MM.1S (cell line): Measurements from ENCODE around the gene ALOX15.

Source experiments
- DNase-seq: peaks from one replicate; pipeline ENCODE4 v3.0.0-alpha.2; 2015
- H2AFZ ChIP-seq: fragments of 300-600 bp; sonication (generic); 2 replicates; pipeline ENCODE4 v1.6.0; 2016; ENCODE audit warnings: antibody characterized with exemption, low read length
- H3F3A ChIP-seq: fragments of 300-600 bp; sonication (generic); 2 replicates; pipeline ENCODE4 v1.6.1; 2016; ENCODE audit warnings: mild to moderate bottlenecking, antibody characterized with exemption, low read length, moderate library complexity, mixed read lengths; ENCODE audit not compliant: insufficient read depth
- H3K27ac ChIP-seq: fragments of 300-600 bp; sonication (generic); 2 replicates; pipeline ENCODE4 v1.5.1; 2016; ENCODE audit warnings: mild to moderate bottlenecking, low read length
- H3K27me3 ChIP-seq: fragments of 300-600 bp; sonication (generic); replicated peaks from 2 replicates; pipeline ENCODE4 v1.6.0; 2016; ENCODE audit warnings: low read length; ENCODE audit not compliant: insufficient read depth
- H3K36me3 ChIP-seq: fragments of 300-600 bp; sonication (generic); replicated peaks from 2 replicates; pipeline ENCODE4 v1.6.1; 2016; ENCODE audit warnings: mild to moderate bottlenecking, low read length, mixed read lengths; ENCODE audit not compliant: insufficient read depth
- H3K4me1 ChIP-seq: fragments of 300-600 bp; sonication (generic); 2 replicates; pipeline ENCODE4 v1.6.1; 2016; ENCODE audit warnings: low read length, mixed read lengths
- H3K4me2 ChIP-seq: fragments of 300-600 bp; sonication (generic); 2 replicates; pipeline ENCODE4 v1.6.0; 2016; ENCODE audit warnings: low read depth, low read length
- H3K4me3 ChIP-seq: fragments of 300-600 bp; sonication (generic); 2 replicates; pipeline ENCODE4 v1.5.1; 2016; ENCODE audit warnings: low read length, mixed read lengths
- H3K79me2 ChIP-seq: fragments of 300-600 bp; sonication (generic); 2 replicates; pipeline ENCODE4 v1.6.1; 2016; ENCODE audit warnings: mixed run types, low read length, mixed read lengths
- H3K9ac ChIP-seq: fragments of 300-600 bp; sonication (generic); 2 replicates; pipeline ENCODE4 v1.6.1; 2016; ENCODE audit warnings: low read length, mixed read lengths
- H3K9me2 ChIP-seq: fragments of 300-600 bp; sonication (generic); replicated peaks from 2 replicates; pipeline ENCODE4 v1.6.1; 2016; ENCODE audit warnings: mild to moderate bottlenecking, low read length, mixed read lengths; ENCODE audit not compliant: insufficient read depth
- H3K9me3 ChIP-seq: fragments of 300-600 bp; sonication (generic); replicated peaks from 2 replicates; pipeline ENCODE4 v1.6.1; 2016; ENCODE audit warnings: mild to moderate bottlenecking, low read length, mixed read lengths; ENCODE audit not compliant: insufficient read depth
- H4K20me1 ChIP-seq: fragments of 300-600 bp; sonication (generic); 2 replicates; pipeline ENCODE4 v1.6.1; 2016; ENCODE audit warnings: mild to moderate bottlenecking, low read length, moderate library complexity, mixed read lengths; ENCODE audit not compliant: insufficient read depth
- EZH2 ChIP-seq: fragments of 300-600 bp; sonication (generic); optimal IDR thresholded peaks from 2 replicates; pipeline ENCODE3; 2017; ENCODE audit warnings: low read depth, mild to moderate bottlenecking, antibody characterized with exemption, low read length, mixed read lengths
- EZH2phosphoT487 ChIP-seq: fragments of 300-600 bp; sonication (generic); IDR thresholded peaks from 2 replicates; pipeline ENCODE4 v1.6.1; 2018; ENCODE audit warnings: antibody characterized with exemption, low read length
- TF ChIP-seq, protein P1 (sequence below): fragments of 300-600 bp; sonication (generic); IDR thresholded peaks from 2 replicates; pipeline ENCODE4 v1.5.1; 2016; ENCODE audit warnings: antibody characterized with exemption, low read length, mixed read lengths

ALOX15 gene

GRCh38 chr17:4593021-4593421 lies 48.5 kb downstream of the ALOX15 start:
- no peak overlapping the region for H3K9ac ChIP-seq
- H2AFZ ChIP-seq, result no peak overlapping the region
- H3K9me2 ChIP-seq, result no peaks in the 10 kb centered on the region
- H3K27me3 ChIP-seq, result peaks cover 86% of the 10 kb centered on the region
- H3K27ac ChIP-seq, result no peak overlapping the region
- DNase-seq, result no peak
- no peaks in the 10 kb centered on the region for H4K20me1 ChIP-seq
- TF ChIP-seq, protein P1, sequence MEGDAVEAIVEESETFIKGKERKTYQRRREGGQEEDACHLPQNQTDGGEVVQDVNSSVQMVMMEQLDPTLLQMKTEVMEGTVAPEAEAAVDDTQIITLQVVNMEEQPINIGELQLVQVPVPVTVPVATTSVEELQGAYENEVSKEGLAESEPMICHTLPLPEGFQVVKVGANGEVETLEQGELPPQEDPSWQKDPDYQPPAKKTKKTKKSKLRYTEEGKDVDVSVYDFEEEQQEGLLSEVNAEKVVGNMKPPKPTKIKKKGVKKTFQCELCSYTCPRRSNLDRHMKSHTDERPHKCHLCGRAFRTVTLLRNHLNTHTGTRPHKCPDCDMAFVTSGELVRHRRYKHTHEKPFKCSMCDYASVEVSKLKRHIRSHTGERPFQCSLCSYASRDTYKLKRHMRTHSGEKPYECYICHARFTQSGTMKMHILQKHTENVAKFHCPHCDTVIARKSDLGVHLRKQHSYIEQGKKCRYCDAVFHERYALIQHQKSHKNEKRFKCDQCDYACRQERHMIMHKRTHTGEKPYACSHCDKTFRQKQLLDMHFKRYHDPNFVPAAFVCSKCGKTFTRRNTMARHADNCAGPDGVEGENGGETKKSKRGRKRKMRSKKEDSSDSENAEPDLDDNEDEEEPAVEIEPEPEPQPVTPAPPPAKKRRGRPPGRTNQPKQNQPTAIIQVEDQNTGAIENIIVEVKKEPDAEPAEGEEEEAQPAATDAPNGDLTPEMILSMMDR, result no peak
- no peak for TF ChIP-seq EZH2phosphoT487
- TF ChIP-seq EZH2, result no peak
- H3K4me3 ChIP-seq, result no peak overlapping the region
- no peaks in the 10 kb centered on the region for H3K79me2 ChIP-seq
- H3K4me2 ChIP-seq, result no peak overlapping the region
- no peaks in the 10 kb centered on the region for H3F3A ChIP-seq
- no peaks in the 10 kb centered on the region for H3K36me3 ChIP-seq
- H3K4me1 ChIP-seq, result no peaks in the 10 kb centered on the region
- H3K9me3 ChIP-seq, result no peaks in the 10 kb centered on the region

- H3K4me2 ChIP-seq, result no peak overlapping the region
- H3K9me2 ChIP-seq, result no peaks in the 10 kb centered on the region
- H3K27ac ChIP-seq, result no peak overlapping the region
- no peaks in the 10 kb centered on the region for H3K4me1 ChIP-seq
- no peak overlapping the region for H3K9ac ChIP-seq
- peaks cover 86% of the 10 kb centered on the region for H3K27me3 ChIP-seq
- no peaks in the 10 kb centered on the region for H3K9me3 ChIP-seq
- no peak overlapping the region for H2AFZ ChIP-seq
- H3F3A ChIP-seq, result no peaks in the 10 kb centered on the region
- H4K20me1 ChIP-seq, result no peaks in the 10 kb centered on the region
- no peaks in the 10 kb centered on the region for H3K79me2 ChIP-seq
- TF ChIP-seq EZH2, result no peak
- TF ChIP-seq, protein P1, result no peak
- no peak for DNase-seq
- no peaks in the 10 kb centered on the region for H3K36me3 ChIP-seq
- H3K4me3 ChIP-seq, result no peak overlapping the region
These were observed 49.1 kb downstream of the ALOX15 start for GRCh38 chr17:4592240-4593005.

DNA sequence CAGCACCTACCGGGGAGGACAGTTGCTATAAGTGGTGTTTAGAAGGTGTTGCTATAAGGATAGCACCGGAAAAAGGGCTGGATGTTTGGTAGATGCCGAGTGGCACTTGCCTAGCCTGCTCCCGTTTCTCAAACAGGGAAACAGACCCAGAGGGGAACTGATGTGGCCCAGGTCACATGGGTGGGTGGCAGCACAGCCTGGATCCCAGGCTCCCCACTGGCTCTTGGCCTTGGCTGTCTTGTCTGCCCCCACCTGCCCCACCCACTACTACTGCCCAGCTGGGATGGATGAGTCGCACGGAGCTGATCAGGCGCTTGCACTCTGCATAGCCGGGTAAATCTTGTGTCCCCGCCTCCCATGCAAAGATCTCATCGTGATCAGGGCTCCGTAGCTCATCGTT lies 49.9 kb downstream of the ALOX15 start:
- no peaks in the 10 kb centered on the region for H3F3A ChIP-seq
- H3K27me3 ChIP-seq, result peaks cover 86% of the 10 kb centered on the region
- H4K20me1 ChIP-seq, result no peaks in the 10 kb centered on the region
- no peak overlapping the region for H3K27ac ChIP-seq
- DNase-seq, result no peak
- H3K9me3 ChIP-seq, result no peaks in the 10 kb centered on the region
- H3K79me2 ChIP-seq, result no peaks in the 10 kb centered on the region
- no peak overlapping the region for H3K9ac ChIP-seq
- no peaks in the 10 kb centered on the region for H3K9me2 ChIP-seq
- no peaks in the 10 kb centered on the region for H3K4me1 ChIP-seq
- H3K36me3 ChIP-seq, result no peaks in the 10 kb centered on the region
- TF ChIP-seq EZH2 (no peak), EZH2phosphoT487 (no peak)
- TF ChIP-seq, protein P1, result no peak
- no peak overlapping the region for H2AFZ ChIP-seq
- H3K4me2 ChIP-seq, result no peak overlapping the region
- no peak overlapping the region for H3K4me3 ChIP-seq
